HG03045 (cell line): ENCODE results near the gene CEMIP2.

Source experiments
- ATAC-seq: cut with Tn5 transposase; IDR thresholded peaks from one replicate; pipeline ENCODE4 v1.9.1; 2021; ENCODE audit warnings: mild to moderate bottlenecking, moderate library complexity; ENCODE audit not compliant: unreplicated experiment

CEMIP2 gene

GRCh38 chr9:71655141-71655540 lies 113.2 kb downstream of the CEMIP2 start:
- no peak for ATAC-seq

- no peak for ATAC-seq
Observed at GRCh38 chr9:71652480-71652879, 115.8 kb downstream of the CEMIP2 start.

GRCh38 chr9:71648453-71648852 lies 119.9 kb downstream of the CEMIP2 start:
- ATAC-seq = no peak

GRCh38 chr9:71647094-71647591 lies 121.2 kb downstream of the CEMIP2 start:
- no peak for ATAC-seq

- no peak for ATAC-seq
Observed at GRCh38 chr9:71646131-71646530, 122.2 kb downstream of the CEMIP2 start.

- ATAC-seq = no peak
Observed at GRCh38 chr9:71644819-71645362, 123.4 kb downstream of the CEMIP2 start.

GRCh38 chr9:71643330-71643729 lies 125.0 kb downstream of the CEMIP2 start:
- ATAC-seq = no peak

- no peak for ATAC-seq
Observed at GRCh38 chr9:71642056-71642455, 126.3 kb downstream of the CEMIP2 start.

- ATAC-seq = no peak
Observed at GRCh38 chr9:71638627-71639026, 129.7 kb downstream of the CEMIP2 start.

- ATAC-seq = no peak
Observed at GRCh38 chr9:71637926-71638325, 130.4 kb downstream of the CEMIP2 start.

GRCh38 chr9:71637375-71637774 lies 130.9 kb downstream of the CEMIP2 start:
- no peak for ATAC-seq

GRCh38 chr9:71636143-71636839 lies 132.0 kb downstream of the CEMIP2 start:
- no peak for ATAC-seq

- ATAC-seq = no peak
Observed at GRCh38 chr9:71634752-71635151, 133.6 kb downstream of the CEMIP2 start.
